Epithelial cell of esophagus (primary cell): ENCODE results near the gene GLE1.

Source experiments
- DNase-seq: peaks from one replicate; pipeline ENCODE4 v3.0.0; 2010; ENCODE audit warnings: low read depth
- H3K4me3 ChIP-seq: 2 replicates; pipeline ENCODE4 v1.5.1; 2011; ENCODE audit warnings: mild to moderate bottlenecking, low read length, control low read depth
- CTCF ChIP-seq: IDR thresholded peaks from 2 replicates; pipeline ENCODE4 v1.5.1; 2011; ENCODE audit warnings: low read depth, mild to moderate bottlenecking, low read length, control low read depth, inconsistent platforms; ENCODE audit not compliant: insufficient read depth; ENCODE audit errors: missing control alignments

The GLE1 gene

DNA sequence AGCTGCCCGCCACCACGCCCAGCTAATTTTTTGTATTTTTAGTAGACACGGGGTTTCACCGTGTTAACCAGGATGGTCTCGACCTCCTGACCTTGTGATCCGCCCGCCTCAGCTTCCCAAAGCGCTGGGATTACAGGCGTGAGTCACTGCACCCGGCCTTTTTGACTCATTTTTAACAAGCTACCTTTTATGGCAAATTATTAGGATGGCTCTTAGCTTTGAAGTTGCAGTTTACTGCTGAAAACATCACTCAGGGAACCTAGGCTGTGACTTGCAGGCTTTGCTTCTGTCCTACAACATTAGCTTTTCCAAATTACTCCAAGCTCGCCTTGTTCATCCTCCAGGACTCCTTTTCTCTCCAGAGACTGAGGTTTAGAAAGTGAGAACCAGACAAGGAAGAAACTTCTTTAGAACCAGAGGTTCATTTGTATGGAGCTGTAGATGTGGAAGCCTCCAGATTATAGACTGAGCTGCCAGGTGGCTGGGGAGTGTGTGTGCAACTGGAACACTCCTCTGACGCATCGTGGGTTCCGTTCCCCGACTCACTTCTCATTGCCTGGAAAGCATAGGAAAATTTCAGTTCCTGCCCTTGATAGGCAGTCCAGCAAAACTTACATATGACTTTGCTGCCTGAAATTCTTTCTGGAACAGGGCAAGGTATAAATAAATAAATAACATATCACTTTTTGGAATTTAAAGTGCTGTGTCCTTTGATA is 24.1 kb downstream of the GLE1 start:
- TF ChIP-seq CTCF: no peak
- no peak for DNase-seq
- H3K4me3 ChIP-seq: no peak overlapping the region

DNA sequence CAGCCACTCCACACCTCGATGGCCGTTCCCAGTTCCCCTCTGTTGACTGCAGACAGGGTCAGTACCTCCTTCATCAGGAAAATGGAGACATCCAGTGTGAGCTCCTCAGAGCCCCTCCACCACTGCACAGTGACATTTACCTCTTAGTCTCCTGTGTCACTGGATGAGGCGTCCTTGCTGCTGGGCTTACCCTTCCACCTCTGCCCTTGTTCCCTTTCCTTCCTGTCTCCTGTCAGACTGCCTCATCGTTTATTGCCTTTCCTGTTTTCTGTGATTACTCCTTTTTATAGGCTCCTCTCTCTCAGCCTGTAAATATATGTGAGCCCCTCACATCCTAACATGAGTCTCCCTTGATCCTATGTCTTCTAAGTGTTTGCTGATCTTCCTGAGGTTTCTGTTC is 24.7 kb downstream of the GLE1 start:
- DNase-seq: no peak
- TF ChIP-seq CTCF: no peak
- no peak overlapping the region for H3K4me3 ChIP-seq

DNA sequence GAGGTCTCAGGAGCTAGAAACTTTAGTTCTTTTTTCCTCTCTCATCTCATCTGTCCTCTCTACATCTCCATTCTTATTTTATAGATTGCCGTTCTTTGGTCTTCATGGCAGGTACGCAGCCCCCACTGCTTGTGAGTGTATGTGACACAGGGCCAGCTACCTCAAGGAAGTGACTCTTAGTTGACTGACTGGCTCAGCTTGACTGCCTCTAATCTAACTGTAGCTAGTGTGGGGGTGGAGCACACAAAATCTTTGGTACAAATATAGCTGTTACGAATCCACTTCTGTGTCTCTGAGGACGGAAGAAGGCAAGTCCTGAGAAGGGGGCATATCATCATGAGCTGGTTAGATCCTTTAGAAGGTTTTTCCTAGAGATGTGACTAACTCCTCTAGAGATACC is 28.1 kb downstream of the GLE1 start:
- H3K4me3 ChIP-seq: no peak overlapping the region
- TF ChIP-seq CTCF: no peak
- DNase-seq: no peak

DNA sequence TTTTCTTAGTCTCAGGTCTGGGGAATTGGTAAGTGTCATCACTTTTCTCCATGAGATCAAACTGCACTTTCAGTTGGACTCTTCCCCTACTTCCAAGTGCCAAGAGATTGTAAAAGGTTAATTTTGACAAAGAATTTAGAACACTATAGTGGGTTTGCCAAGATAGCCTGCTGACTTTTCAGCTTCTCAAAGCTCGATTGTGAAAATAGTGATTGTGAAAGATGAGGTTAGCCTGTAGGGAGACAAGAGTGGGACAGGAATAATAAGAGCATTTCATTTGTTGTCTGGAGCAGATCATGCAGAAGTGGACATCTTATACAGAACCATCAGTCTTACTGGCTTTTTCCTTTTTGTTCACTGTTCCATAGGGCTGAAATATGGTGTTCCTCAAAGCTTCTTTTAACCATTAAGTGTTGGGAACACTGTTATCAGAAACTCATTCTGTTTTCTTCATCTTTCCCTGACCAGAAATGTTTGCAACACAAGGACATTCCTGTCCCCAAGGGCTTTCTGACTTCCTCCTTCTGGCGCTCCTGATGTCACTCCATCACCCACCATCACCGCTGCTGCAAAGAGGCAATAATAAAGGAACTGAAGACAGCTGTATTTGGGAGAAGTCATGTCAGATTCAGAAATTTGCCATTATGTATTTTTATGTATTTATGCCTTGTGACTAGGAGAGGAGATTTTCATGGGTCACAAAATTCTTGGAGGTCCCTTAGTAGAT is 36.3 kb downstream of the GLE1 start:
- H3K4me3 ChIP-seq: no peak overlapping the region
- no peak for DNase-seq
- no peak for TF ChIP-seq CTCF

DNA sequence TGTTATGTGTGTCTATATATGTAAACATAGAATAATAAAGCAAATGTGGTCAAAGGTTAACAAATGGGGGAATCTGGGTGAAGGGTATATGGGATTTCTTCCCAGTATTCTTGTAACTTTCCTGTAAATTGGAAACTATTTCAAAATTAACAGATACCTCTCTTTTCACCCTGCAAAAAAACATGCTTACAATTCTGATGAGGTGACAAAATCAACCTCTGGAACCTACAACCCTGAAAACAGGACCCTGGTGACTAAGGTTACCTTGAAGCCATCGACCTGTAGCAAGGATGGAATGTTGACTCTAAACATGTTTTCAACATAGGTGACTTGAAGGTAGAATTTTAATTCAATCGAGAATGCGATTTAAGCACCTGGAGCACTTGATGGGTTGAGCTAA is 42.0 kb downstream of the GLE1 start:
- no peak for DNase-seq
- no peak overlapping the region for H3K4me3 ChIP-seq
- TF ChIP-seq CTCF: no peak

DNA sequence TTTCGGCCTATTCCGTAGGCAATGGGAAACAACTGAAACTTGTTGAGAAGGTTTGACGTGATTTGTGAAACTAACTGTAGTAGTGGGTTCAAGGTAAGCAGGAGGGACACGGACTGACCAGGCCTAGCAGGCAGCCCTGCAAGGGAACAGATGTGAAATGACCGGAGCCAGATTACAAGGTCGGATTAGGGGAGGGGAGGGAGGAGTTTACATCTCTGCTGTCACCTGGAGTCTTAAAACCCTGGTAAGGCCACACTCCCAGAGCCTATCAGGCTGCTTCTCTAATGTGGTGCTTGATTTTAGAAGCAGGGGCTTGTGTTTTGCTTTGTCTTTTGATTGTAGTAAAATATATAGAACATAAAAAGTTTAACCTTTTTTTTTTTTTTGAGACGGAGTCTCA is 44.4 kb downstream of the GLE1 start:
- no peak for TF ChIP-seq CTCF
- DNase-seq: no peak
- no peak overlapping the region for H3K4me3 ChIP-seq
